Activated gamma-delta T cell treated with Interleukin-2 at 50 U/mL for 16 hours (primary cell): Measurements from ENCODE around the gene CBFA2T2.
"Not testable (repeated sequence)": the region's sequence is repeated elsewhere in the genome, so short reads cannot be mapped to it uniquely, and the experiment has no call there.

Source experiments
- DNase-seq: peaks from one replicate; pipeline ENCODE4 v3.0.0-alpha.2; 2020

CBFA2T2 gene

GRCh38 chr20:33685328-33686099 lies 195.6 kb downstream of the CBFA2T2 start:
- no peak for DNase-seq

DNA sequence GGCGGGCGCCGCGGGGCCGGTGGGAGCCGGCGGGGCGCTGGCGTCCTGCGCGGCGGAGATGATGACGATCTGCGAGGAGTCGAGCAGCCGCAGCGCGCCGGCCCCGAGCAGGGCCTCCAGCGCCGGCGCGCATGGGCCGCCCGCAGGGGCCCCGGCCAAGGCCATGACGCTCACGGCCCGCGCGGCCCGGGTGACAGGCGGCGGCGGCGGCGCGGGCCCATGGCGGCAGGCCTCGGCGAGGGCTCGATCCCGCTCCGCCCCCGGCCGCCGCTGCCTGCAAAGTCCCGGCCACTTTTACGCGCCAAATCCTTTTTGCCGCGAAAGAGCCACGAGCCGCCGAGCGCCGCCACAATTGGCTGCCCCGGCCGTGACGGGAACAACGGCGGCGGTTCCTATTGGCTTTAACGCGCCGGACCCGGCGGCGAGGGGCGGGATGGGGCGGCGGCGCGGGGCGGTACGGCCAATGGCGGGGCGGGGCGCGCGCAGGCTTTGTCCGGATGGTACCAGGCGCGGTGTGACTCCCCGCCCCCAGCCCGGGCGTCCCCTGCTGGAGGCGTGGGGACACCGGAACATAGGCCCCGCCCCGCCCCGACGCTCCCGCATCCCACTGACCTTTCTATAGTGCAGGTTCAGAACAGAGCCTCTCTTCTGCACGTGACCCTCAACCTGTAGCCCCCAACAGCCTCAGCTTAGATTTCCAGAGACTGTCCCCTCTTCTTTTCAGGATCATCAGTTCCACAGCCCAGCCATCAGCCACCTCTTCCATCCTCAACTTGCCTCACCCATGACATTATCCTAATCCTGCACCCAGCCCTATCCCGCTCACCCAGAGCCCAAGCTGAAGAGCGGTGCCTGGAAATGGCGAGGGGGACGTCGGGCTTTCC lies 196.4 kb downstream of the CBFA2T2 start, which contains the start of gene E2F1:
TSS of gene E2F1 (minus strand) at position 286 of the 884 bp plus-strand sequence. CDS start at position 165, 121 bp downstream.
- DNase-seq, result peak; percentile 93

GRCh38 chr20:33686984-33687366 lies 197.1 kb downstream of the CBFA2T2 start:
- no peak for DNase-seq

DNA sequence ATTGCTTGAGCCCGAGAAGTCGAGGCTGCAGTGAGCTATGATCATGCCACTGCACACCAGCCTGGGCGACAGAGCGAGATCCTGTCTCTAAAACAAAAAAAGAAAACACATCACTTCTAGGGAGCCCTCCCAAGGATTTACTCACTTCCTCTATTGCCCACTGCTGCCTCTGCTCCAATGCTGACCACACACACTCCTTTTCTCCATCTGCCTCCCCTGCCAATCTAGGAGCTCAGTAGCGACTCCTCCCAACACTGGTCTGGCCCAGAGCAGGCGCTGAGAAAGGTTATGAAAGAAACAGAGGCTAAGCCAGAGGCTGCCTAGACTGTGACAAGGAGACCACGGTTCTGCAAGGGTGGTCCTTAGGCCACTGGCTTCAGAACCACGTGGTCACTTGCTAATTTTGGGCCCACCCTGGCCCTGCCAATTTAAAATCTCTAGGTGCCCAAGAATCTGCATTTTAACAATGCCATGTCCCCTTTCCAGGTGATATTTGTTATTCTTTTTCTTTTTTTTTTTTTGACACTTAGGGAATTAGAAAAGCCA lies 197.5 kb downstream of the CBFA2T2 start:
- DNase-seq, result no peak

GRCh38 chr20:33687993-33688937 lies 198.4 kb downstream of the CBFA2T2 start:
- DNase-seq, result no peak

DNA sequence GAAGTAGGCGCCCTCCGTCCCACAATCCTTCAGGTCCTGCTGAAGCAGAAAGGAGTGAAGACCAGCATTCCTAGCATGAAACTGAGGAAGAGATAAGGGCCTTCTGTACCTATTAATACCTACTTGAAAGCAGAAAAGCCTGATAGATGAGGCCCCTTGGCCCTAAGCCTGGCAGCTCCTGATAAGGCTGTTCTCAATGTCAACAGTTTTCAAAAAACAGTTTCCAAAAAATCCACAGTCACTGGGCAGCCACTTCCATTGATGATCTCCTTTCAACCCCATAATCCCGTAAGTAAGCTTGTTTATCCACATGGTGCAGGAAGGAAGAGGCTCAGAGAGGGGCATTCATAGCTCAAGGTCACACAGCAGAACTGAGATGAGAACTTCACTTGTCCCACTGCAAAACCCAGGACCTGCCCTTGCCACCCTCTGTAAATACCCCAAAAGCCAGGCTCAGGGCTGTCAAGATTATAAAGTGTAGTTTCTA lies 199.1 kb downstream of the CBFA2T2 start:
- no peak for DNase-seq

DNA sequence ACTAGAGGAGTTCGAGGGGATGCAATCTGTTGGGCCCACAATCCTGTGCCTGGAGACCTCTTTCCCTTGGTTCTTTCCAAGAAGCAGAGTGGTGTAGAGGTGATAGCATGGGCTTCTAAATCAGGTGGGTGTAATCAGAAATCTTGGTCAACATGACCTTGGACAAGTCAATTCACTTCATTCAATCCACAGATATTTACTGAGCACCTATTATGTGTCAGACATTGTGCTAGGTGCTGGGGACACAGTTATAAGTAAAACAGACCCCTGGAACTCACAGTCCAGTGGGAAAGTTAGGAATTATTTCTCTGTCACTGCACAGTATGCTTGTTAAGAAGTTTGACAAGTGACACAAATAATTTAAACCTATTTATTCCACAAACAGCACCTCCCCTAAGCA lies 199.6 kb downstream of the CBFA2T2 start:
- DNase-seq, result no peak

DNA sequence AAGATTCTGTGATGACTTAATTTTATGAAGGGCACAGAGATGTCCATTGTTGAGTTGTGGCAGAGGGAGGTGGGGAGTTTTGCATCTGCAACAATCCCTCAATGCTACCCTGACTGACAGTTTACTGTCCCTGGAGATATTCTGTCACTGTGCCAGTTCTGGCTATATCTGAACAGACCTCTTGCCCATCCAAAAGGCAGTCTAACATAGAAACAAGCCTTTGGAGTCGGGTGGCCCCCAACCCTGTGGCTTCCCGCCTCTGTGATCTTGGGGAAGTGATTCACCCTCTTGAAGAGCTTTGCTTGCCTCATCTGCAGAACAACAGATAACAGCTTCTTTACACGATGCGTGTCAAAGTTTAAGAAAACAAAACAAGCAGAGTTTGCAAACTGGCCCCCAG lies 200.1 kb downstream of the CBFA2T2 start:
- DNase-seq, result peak; percentile 83

- no peak for DNase-seq
Measured at GRCh38 chr20:33693289-33693688, 203.4 kb downstream of the CBFA2T2 start.

GRCh38 chr20:33693741-33694638 lies 204.1 kb downstream of the CBFA2T2 start:
- no peak for DNase-seq

GRCh38 chr20:33694639-33695012 lies 204.7 kb downstream of the CBFA2T2 start:
- DNase-seq, result no peak

- DNase-seq, result no peak
Measured at GRCh38 chr20:33696448-33696847, 206.6 kb downstream of the CBFA2T2 start.

GRCh38 chr20:33697129-33697528 lies 207.2 kb downstream of the CBFA2T2 start:
- no peak for DNase-seq

- not testable (repeated sequence) for DNase-seq
Measured at GRCh38 chr20:33698966-33699365, 209.1 kb downstream of the CBFA2T2 start.
